Ovary (tissue), 9 donors: ENCODE measurements around the gene ADGRG3. TPM values are rescaled to one million over a fixed set of nuclear protein-coding genes. Genes with fewer than 3 reads are reported as not detected.

Source experiments
- DNase-seq, 5 donors: peaks; one replicate each; pipeline ENCODE4 v3.0.0-alpha.2; 2019 to 2020
- H3K27ac ChIP-seq, 2 donors: fragments of 200-600 bp; one replicate each; pipeline versions ENCODE4 v1.5.1 to v1.8.0; 2019 to 2022
- H3K27me3 ChIP-seq: fragments of 200-600 bp; one replicate; pipeline ENCODE4 v1.8.0; 2022
- H3K36me3 ChIP-seq: fragments of 200-600 bp; sonication (generic); one replicate; pipeline ENCODE4 v1.5.1; 2019
- H3K4me1 ChIP-seq: one replicate; pipeline ENCODE4 v1.8.1; 2013; ENCODE audit warnings: mild to moderate bottlenecking, moderate library complexity; ENCODE audit not compliant: insufficient read depth
- H3K4me3 ChIP-seq: fragments of 200-600 bp; sonication (generic); one replicate; pipeline ENCODE4 v1.5.1; 2017
- H3K9me3 ChIP-seq, 2 donors: fragments of 200-600 bp in 1 of 2; sonication (generic) in 1 of 2; one replicate each; pipeline versions ENCODE4 v1.5.1 to v1.8.1; 2013 to 2019; ENCODE audit warnings: mild to moderate bottlenecking in 1 of 2, moderate library complexity in 1 of 2
- CTCF ChIP-seq, 3 donors: fragments of 450-650 bp in 2 of 3; fragments of 200-600 bp in 1 of 3; IDR thresholded peaks; one replicate each; pipeline versions ENCODE4 v1.5.1 to v1.8.0; 2016 to 2022; ENCODE audit warnings: antibody characterized with exemption in 3 of 3, mild to moderate bottlenecking in 1 of 3
- EP300 ChIP-seq: sonication (generic); formaldehyde crosslinking; IDR thresholded peaks from one replicate; pipeline ENCODE4 v1.6.1; 2017; ENCODE audit warnings: antibody characterized with exemption
- POLR2A ChIP-seq: fragments of 450-650 bp; IDR thresholded peaks from one replicate; pipeline ENCODE4 v1.6.1; 2017; ENCODE audit warnings: antibody characterized with exemption, mild to moderate bottlenecking, moderate library complexity
- WGBS, 3 donors: extraction: QIAGEN DNeasy Blood & Tissue Kit in 1 of 3; methylation state at CpG; one replicate each; pipeline versions ENCODE4 v1.1.5 to v1.1.7; 2013 to 2017; 5-methylcytosine and 5-hydroxymethylcytosine counted together
- intact Hi-C, 4 donors: fragments of 100-400 bp; cut with DNase I; formaldehyde crosslinking; loops; one replicate each; pipeline versions ENCODE4 v1.11.0 to v1.15.1; 2022 to 2023
- polyA plus RNA-seq, 2 donors: library from polyadenylated mRNA; stranded (reverse); fragments of 200-250 nt in 1 of 2; fragments of 350-450 nt in 1 of 2; fragmentation: Illumina TruSeq in 1 of 2; extraction: RNeasy Lipid Tissue Mini Kit (QIAGEN cat#74804) in 1 of 2; gene quantifications; one replicate each; pipeline ENCODE4 v1.2.3, GENCODE V29; 2013 to 2014
- total RNA-seq, 7 donors: library from RNA; depleted of rRNA in 2 of 7; stranded (reverse); fragments of >200 nt in 2 of 7; fragmentation: NEBNext Ultra II Directional in 3 of 7; extraction: Animal tissue kit (Norgen Biotek cat#: 25700) in 3 of 7; gene quantifications; one replicate each; pipeline versions ENCODE4 v1.1.0 to v1.2.4, GENCODE V29; 2016 to 2023
- donor health status: DM: no; HTN: no; CAD: no; lungs with moderate emphysema.
- donor health status: DM: no; HTN: no; CAD: no.
- donor health status: Bipolar disorder and iron deficiency.
- donor health status: DM: yes; HTN: yes; CAD: no.
- donor health status: DM: no; HTN: no; CAD: no.
- donor health status: DM: yes; HTN: yes; CAD: no.

ADGRG3 gene
- total and polyA plus RNA-seq, 9 donors: 0.40 to 1.7 (median 0.92) TPM

GRCh38 chr16:57679016-57679415 is 10.9 kb downstream of the ADGRG3 start:
- Histone ChIP-seq H3K9me3 (no peaks in the 10 kb centered on the region), H3K36me3 (no peaks in the 10 kb centered on the region), H3K27me3 (no peaks in the 10 kb centered on the region), H3K27ac (no peak overlapping the region), H3K4me1 (no peaks in the 10 kb centered on the region), H3K4me3 (no peak overlapping the region)
- DNase-seq: no peak
- TF ChIP-seq POLR2A: no peak
- TF ChIP-seq EP300: no peak
- no peak for TF ChIP-seq CTCF (IDR thresholded peaks at IDR 0.05)
- intact Hi-C loops: no loop called here
- WGBS, 3 donors: 81 to 91% (median 82%) methylated on average over 12 of the region's 12 CpGs

- 64 to 73% (median 67%) methylated on average over 6 to 7 of the region's 7 CpGs for WGBS, 3 donors
- H3K36me3 ChIP-seq: no peaks in the 10 kb centered on the region
- no peak overlapping the region for H3K4me3 ChIP-seq
- H3K27ac ChIP-seq: no peak overlapping the region
- H3K4me1 ChIP-seq: no peaks in the 10 kb centered on the region
- TF ChIP-seq CTCF (IDR thresholded peaks at IDR 0.05) (no peak), POLR2A (no peak), EP300 (no peak)
- H3K27me3 ChIP-seq: no peaks in the 10 kb centered on the region
- DNase-seq: no peak
- no peaks in the 10 kb centered on the region for H3K9me3 ChIP-seq
- intact Hi-C loops: no loop called here
These were observed 11.8 kb downstream of the ADGRG3 start for GRCh38 chr16:57679767-57680482.

GRCh38 chr16:57680842-57681375 is 12.8 kb downstream of the ADGRG3 start:
- DNase-seq: no peak
- Histone ChIP-seq H3K4me3 (no peak overlapping the region), H3K4me1 (no peaks in the 10 kb centered on the region), H3K36me3 (no peaks in the 10 kb centered on the region), H3K27me3 (no peaks in the 10 kb centered on the region), H3K27ac (no peak overlapping the region), H3K9me3 (no peaks in the 10 kb centered on the region)
- WGBS, 3 donors: 82 to 84% (median 83%) methylated on average over 5 of the region's 5 CpGs
- intact Hi-C loops: no loop called here
- no peak for TF ChIP-seq EP300
- no peak for TF ChIP-seq POLR2A
- no peak for TF ChIP-seq CTCF (IDR thresholded peaks at IDR 0.05)

GRCh38 chr16:57681950-57682728 is 14.0 kb downstream of the ADGRG3 start:
- no peak overlapping the region for H3K27ac ChIP-seq
- no peaks in the 10 kb centered on the region for H3K36me3 ChIP-seq
- DNase-seq: no peak
- H3K27me3 ChIP-seq: no peaks in the 10 kb centered on the region
- no peaks in the 10 kb centered on the region for H3K4me1 ChIP-seq
- TF ChIP-seq EP300: no peak
- no peak for TF ChIP-seq CTCF (IDR thresholded peaks at IDR 0.05)
- TF ChIP-seq POLR2A: no peak
- H3K9me3 ChIP-seq: no peaks in the 10 kb centered on the region
- H3K4me3 ChIP-seq: no peak overlapping the region
- 85 to 89% (median 88%) methylated on average over 13 of the region's 13 CpGs for WGBS, 3 donors
- intact Hi-C loops: no loop called here
